GM19397 (cell line): Measurements from ENCODE around the gene LRRTM4.

Source experiments
- ATAC-seq: cut with Tn5 transposase; IDR thresholded peaks from one replicate; pipeline ENCODE4 v1.9.1; 2021; ENCODE audit warnings: mild to moderate bottlenecking, moderate library complexity; ENCODE audit not compliant: unreplicated experiment

LRRTM4 gene

DNA sequence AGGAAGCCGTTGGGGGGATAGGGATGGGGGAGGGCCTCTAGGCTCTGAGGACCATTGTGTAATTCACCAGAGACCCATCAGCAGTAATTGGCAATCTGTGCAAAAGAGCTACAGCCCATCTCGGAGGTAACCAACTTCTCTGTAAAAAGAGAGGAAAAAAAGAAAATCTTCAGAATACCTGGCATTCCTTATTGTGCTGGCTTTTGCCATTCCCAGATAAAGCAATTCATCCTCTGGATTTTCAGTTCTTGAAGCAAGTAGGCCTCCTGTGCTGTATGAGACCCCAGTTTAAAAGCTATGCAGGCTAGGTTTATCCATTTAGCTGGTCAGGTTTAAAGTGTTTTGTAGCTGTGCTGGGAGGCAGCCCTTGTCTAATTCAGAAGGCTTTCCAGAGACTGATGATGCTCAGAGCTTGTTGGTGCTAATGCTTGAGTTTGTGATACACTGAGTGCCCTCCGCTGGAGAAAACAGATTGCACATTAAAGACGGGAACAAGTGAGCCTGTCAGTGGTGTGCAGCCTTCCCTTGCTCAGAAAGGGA lies at the start of gene LRRTM4:
TSS of gene LRRTM4 (minus strand) at position 446 of the 540 bp plus-strand sequence.
- no peak for ATAC-seq

DNA sequence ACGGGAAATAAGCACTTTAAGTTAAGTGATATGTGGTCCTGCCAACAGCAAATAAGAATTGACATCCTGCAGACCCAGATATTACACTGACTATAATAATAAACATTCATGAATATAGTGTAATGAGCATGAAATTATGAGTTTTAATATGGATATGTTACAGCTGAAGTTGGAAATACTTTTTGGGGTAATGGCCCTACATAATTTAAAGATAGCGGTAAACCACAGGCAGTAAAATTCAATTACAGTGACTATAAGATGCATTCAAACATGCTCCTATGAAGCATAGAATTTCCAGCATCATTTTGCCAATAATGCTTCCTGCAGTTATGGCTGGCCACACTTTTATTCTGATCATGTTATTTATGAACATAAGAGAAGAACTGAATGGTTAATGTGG lies 49.4 kb upstream of the LRRTM4 start:
- ATAC-seq, result no peak

DNA sequence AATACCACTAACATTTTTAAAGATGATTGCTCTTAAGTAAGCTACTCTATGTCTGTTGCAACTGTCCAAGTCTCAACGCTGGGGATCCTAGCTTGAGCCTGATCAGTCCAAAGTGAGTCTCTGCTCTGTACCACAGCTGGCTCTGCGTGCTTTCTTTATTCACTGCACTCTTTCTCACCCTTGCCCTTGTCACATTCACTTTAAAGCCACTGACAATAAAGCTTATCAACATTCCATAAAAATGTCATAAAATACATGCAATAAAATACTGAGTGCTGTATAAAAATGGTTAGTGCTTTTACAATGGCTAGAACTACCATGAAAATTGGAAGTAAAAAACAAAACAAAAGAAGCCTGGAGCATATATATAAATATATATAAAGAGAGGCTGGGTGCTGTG lies 45.5 kb upstream of the LRRTM4 start:
- no peak for ATAC-seq

DNA sequence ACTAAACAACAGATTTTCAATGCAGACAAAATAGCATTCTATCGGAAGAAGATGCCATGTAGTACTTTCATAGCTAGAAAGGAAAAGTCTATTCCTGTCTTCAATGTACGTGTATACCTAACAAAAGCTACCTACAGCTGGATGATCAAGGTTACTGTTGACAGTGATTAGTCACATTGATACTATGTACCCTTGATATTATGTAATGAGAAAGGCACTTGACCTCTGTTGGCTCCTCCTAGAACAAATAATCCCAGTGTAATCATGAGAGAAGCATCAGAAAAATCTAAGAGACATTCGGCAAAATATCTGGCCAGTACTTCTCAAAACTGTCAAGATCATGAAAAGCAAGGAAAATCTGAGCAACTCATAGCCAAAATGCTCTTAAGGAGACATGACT lies 44.4 kb upstream of the LRRTM4 start:
- no peak for ATAC-seq

DNA sequence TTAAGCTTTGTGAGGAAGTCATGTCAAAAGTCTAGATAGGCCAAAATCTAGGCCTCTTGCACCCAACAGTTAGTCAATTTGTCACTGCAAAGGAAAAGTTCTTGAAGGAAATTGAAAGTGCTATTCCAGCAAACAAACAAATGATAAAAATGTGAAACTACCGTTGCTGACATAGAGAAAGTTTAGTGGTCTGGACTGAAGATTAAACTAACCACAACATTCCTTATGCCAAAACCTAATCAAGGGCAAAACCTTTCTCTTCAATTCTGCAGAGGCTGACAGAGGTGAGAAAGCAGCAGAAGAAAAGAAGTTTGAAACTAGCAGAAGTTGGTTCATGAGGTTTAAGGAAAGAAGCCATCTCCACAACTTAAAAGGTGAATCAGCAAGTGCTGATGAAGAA lies 44.0 kb upstream of the LRRTM4 start:
- ATAC-seq, result no peak

DNA sequence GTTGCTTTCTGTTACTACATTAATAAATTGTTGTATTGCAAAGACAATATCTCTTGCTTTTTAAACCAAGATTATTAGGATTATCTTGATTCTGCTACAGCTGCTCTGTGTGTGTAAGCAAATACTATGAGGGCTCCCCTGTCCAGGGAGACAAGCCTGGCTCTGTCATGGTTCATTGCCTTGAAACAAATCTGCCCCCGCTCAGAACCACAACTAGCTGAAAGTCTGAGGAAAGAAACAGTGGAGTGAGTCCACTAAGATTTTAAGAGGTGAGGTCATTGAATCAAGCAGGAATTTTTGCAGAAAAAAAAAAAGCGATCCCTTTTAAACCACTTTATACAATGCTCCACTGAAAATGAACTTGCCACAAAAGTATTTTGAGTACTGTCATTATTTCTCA lies 30.8 kb upstream of the LRRTM4 start:
- no peak for ATAC-seq

DNA sequence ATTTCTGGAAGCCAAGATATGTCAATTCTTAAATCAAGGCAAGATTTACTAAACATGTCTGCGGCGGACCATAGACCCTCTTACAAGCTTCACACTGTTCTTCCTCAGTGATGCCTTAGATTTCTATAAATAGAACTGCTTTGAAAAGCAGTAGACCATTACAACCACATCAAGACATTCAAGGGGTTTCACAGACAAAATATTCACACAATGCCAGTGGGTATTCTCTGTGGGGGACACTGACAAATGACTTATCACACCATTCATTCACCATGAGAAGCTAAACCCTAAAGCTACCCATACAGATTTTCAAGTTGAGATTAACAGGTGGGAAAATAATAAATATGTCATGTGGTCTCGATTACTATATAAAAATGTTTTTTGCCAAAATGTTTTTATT lies 15.9 kb upstream of the LRRTM4 start:
- no peak for ATAC-seq

DNA sequence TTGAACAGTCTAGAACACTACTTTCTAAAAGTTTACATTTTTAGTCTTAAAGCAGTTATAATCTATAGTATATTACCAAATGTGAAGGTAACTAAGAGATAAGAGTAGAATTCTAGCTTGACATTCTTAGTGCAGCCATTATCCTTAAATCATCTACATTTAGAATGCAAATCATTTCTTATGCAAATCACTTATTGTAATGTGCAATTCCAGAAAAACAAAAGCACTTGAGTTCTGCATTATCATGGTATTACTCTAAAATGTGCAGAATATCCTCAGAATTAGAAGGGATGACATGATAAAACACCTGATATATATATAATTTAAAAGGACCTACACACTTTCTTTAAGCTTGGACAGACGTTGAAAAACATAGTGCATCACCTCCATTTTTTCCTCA lies 712 bp upstream of the LRRTM4 start:
- no peak for ATAC-seq

DNA sequence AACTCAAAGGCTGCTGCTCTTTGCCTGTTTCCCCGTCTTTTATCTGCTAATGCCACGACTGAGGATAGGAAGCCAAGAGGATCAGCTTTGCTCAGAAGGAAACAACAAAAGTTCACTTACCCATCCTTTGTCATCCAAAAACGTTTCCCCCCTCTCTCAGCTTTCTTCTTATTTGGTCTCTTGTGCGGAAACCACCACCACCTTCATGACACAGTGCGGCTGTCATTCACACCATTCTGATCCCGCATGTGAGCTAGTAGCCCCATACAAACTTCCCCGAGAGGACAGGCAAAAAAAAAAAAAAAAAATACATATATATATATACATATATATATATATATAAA lies 656 bp downstream of the LRRTM4 start:
- no peak for ATAC-seq

DNA sequence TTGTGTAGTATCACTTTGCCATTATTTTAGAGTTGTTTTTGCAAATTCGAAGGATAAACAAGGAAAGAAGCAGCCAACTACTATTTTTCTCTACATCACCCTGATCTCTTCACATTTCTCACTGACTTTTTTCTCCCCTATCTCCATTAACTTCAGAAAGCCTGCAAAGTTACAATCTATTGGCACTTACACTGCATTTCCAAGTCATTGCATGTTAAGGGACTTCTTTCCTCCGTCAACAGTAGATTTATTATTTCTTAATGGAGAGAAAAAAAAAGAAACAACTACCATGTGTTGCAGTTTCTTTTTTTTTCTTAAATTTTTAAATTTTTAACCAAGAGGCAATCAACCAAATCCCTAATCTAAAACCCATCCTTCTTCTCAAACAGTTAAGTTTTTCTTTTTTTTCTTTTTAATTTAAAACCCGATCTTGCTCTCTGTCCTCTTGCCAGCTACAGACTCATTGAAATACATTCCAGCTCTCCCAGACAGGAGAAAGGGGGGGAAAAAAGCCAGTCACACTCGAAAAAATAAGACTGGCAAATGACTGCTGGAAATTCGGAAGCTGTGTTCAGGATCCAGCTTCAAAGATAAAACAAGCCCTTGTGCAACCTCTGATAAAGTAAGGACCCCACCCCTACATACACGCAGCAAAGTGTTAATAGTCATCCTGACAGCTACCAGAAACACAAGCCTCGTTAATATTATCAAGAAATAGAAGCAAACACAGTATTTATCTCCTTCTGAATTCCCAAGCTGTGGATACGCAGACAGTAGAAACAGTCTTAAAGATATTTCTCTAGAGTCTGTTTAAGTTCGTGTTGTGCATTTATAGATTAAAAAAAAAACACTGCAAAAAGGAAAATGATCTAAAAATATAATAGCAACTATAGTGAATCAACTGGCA lies 1.3 kb downstream of the LRRTM4 start:
- no peak for ATAC-seq

DNA sequence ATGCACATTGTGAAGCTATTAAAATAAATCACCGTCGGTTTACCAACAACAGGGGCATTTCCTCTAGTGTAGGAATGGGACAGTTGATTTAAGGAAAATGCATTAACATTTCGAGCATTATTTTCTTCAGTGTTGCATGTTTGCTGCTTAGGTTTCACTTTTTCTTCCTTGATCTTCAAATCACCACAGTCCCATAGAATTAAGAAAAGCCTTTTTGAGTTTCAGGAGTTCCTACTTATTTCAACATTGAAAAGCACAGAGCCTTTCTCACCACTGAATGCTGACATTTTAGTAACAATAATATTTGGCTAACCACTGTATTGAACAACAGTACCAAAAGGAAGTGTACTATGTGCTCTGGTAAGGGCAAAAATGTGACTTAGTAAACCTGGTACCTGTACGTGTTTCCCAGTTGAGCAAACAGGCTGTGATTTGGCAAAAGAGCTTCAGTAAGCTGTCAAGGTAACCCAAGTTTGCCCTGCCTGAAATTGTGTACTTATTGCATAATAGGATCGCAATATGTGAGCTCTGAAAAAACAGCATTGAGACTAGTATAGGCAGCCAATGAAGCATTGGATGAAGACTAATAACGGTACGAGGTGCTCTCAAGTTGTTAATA lies 2.2 kb downstream of the LRRTM4 start:
- no peak for ATAC-seq

DNA sequence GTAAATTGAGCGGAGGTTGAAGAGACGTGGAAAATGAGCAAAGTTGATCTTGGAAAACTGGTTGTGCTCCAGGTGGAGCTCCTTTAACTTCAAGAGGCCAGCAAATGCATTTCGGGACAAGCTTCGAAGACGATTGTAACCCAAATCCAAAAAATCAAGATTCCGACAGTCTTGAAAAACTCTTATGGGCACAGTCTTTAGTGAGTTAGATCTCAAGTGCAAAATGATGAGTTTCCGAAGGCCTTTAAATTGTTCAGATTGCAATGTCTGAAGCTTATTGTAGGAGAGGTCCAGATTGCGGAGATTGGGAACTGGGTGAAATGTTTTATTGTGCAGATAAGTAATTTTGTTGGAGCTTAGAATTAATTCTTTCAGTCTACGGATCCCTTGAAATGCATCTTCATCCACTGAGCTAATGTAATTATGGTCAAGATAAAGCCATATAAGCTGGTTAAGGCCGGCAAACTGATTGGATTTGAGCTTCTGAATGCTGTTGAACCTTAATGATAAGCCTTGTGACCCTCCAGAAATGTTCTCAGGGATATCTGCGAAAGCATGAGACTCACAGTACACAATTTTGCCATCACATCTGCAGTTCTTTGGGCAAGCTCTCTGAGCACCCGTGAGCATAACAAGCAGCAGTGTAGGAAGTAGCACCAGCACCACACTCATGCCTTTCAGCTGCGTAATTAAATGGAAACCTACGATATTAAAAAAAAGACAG lies 2.9 kb downstream of the LRRTM4 start:
- ATAC-seq, result no peak

DNA sequence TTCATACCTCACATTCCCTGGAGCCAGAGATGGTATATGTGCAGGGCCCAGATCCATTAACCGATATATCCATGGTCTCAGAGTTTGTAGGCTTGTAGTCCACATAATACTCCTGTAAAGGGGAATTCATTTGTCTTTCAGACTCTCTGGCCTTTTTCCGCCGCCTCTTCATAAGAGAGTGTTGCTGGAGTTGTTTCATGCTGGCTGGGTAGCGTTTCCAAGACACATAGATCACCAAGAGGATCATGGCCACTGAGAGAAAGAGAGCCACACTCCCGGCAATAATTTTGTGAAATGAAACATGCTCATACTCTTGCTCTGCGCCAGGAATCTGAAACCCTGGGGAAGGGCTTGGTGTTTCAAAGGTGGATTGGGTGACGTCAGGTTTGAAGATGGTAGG lies 3.9 kb downstream of the LRRTM4 start:
- no peak for ATAC-seq

DNA sequence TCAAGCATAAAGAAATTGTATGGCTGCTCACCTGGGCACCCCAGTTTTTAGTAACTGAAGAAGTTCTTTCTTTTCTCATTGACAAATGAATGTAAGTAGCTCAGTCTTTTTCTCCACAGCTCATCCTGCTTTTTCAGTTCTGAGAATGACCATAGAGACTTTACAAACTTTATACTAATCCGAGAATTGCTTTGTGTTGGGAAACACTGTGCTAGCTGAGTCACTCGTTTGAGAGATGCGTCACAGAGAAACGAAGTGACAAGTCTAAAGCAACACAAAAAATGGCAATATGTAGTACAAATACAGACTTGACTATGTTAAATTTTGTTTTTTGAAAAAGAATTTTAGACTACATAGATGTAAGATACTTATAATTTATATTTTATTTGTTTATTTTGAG lies 9.0 kb downstream of the LRRTM4 start:
- no peak for ATAC-seq

DNA sequence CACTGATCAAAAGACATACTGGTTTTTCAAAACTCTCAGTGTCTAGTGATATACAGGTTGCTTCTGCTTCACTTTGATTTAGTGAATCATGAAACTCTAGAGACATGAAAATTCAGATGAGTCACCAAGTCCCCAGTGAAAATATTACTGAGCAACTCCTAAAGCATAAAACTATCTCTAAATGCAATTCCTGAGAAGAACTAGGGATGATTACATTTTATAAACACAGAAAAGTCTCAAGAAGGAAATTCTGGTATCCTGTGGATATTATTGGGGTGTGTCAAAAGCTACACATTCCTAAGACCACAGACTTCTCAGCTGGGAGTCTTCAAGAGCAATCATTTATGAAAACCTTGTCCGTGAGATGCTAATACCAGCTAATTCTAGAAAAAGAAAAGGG lies 9.7 kb downstream of the LRRTM4 start:
- ATAC-seq, result no peak

DNA sequence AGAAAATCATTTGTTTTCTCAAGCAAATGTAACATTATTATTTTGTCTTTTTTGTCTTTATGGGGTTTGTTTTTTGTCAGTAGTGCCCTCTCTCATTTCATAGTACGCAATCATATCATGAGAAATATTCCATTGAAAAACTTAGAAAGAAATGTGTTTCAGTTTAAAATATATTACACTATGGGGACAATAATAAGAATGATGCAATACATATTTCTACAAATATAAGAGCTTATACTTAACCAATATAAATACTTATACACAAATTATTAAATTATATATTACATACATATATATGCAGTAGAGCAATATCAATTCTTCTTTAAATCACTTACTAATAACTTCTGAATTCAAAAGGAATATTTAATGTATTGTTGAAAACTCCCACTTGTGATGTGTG lies 13.7 kb downstream of the LRRTM4 start:
- ATAC-seq, result no peak

DNA sequence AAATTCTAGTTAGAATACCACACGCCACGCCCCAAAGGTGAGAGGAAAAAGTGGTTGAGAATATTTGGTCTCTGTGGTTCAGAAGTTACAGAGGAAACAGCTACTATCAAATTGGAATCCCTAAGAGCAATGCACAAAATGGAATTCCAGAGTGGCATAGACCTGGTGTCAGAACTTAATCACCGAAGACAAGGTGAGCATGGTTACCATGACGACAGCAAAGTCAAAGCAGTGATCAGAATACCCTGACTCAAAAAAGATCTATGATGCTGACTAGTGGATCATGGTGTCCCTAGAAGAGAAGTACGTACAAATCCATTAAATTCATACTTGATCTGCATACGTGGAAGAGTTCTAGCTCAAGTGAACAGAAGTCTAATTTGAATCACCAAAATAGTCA lies 14.5 kb downstream of the LRRTM4 start:
- no peak for ATAC-seq

DNA sequence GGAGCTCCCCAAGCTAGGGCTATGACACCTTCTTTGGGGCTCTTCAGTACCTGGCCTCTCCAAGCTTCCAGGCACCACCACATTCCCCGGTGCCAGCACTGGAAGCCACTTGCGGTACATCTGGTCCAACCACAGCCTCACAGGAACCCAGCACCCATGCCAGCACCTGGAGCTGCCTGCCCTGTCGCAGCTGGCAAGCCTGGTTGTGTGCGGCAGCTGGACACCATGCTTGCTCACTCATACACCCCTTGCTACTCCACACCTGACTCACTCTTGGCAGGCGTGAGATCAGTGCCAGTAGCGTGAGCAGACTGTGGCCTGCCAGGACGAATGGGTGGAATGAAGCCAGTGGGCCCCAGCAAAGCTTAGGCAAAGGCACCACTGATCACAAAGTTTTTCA lies 34.0 kb downstream of the LRRTM4 start:
- no peak for ATAC-seq

DNA sequence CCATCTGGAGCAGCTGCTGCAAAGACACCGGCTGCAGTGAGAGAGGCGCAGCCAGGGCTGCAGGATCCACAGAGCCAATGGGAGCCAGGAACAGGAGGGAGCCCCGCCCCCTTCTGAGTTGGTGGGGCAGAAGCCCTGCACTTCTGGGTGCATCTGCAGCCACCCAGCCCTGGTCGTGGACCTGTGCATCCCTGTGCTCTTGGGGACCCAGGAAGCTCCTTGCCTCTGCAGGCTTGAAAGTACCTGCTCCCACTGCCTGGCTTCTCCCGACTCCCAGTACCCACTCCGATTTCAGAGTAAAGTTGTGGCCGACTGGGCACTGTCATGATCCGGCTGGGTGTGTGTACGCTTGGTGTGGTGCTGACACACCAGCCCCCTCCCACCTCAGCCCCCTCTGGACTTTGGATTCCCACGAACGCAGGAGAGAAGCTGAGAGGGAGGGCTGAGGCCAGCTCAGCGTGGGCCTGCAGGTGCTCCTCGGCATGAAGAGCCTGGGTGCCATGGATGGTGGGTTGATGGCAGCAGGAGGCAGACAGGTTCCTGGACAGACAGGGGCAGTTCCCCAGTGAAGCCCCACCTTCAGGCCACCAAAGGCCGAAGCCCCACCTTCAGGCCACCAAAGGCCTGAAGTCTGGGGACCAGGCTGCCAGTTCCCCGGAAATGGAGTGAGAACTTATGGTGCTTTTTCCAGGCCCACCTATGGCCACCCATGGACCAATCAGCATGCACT lies 34.9 kb downstream of the LRRTM4 start:
- no peak for ATAC-seq

DNA sequence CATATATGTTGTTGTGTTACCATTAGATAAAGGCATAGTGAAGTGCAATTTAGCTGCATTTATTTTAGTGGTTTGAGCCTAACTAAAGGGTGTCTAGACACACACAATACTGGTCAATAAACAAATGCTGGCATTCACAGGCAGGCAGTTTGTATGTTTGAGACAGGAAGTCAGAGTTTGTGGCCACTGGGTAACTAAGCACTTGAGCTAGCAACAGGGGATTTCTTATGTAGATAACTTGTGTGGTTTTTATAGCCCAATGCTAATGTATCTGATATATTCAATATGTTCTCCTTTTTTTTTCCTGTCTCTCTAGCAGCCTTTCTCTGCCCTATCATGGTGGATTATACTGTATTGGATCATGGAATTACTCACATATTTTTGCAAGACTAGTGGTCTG lies 38.1 kb downstream of the LRRTM4 start:
- no peak for ATAC-seq

DNA sequence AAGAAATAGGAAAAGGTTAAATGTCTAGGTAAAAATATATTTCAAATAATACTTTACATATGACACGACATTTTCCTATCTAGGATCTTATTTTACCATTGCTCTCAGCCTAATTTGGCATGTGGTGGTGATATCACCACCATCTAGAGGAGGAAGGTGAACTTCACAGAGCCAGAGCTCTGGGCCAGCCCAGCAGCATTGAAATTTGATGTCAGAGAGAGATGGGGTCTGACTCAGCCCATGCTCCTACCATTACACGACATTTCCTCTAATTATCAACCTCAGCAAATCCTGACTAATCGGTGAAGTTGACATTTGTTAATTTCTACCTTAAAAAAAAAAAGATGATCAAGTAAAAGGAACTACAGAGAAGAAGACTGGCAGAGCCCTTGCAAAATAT lies 42.3 kb downstream of the LRRTM4 start:
- ATAC-seq, result no peak
